SK-N-SH (cell line): ENCODE data around the gene ZNF785. TPM values are rescaled to one million over a fixed set of nuclear protein-coding genes. Genes with fewer than 3 reads are reported as not detected.

Experiments
- CTCF ChIA-PET: fragments of 300-600, 350-600 bp; formaldehyde crosslinking; extraction: SDS; loops from one replicate; lab custom pipeline; 2021; lab: Yijun Ruan, JAX
- POLR2A ChIA-PET: fragments of 350-600 bp; sonication (Branson Sonifier 250); formaldehyde crosslinking; extraction: SDS; loops from one replicate; lab custom pipeline; 2020; ENCODE audit warnings: antibody characterized with exemption, inconsistent platforms; lab: Yijun Ruan, JAX
- DNase-seq: peaks from one replicate; pipeline ENCODE4 v3.0.0; 2012
- H2AFZ ChIP-seq: fragments of 200-600 bp; sonication (generic); 2 replicates; pipeline ENCODE4 v1.8.1; 2016; ENCODE audit warnings: antibody characterized with exemption, mild to moderate bottlenecking, low read depth
- H3F3A ChIP-seq: fragments of 200-600 bp; sonication (generic); replicated peaks from 2 replicates; pipeline ENCODE3; 2016; ENCODE audit warnings: antibody characterized with exemption, mild to moderate bottlenecking; ENCODE audit not compliant: insufficient read depth
- H3K27ac ChIP-seq, 2 experiments: fragments of 200-500 bp in 1 of 2; fragments of 200-600 bp in 1 of 2; sonication (Bioruptor generic) in 1 of 2; sonication (generic), shearing (Covaris generic) in 1 of 2; 2 replicates each; pipeline versions ENCODE4 v1.5.1 to v1.6.1; 2014 to 2016; ENCODE audit warnings: low read depth in 2 of 2, inconsistent platforms in 1 of 2, low read length in 1 of 2, mild to moderate bottlenecking in 1 of 2, mixed read lengths in 1 of 2
- H3K27me3 ChIP-seq: fragments of 200-600 bp; sonication (generic), shearing (Covaris generic); 2 replicates; pipeline ENCODE4 v1.6.1; 2016; ENCODE audit warnings: mixed run types; ENCODE audit not compliant: insufficient read depth
- H3K36me3 ChIP-seq, 2 experiments: fragments of 200-500 bp in 1 of 2; fragments of 200-600 bp in 1 of 2; sonication (Bioruptor generic) in 1 of 2; sonication (generic) in 1 of 2; replicated peaks in 1 of 2; 2 replicates each; pipeline versions ENCODE3 to v1.5.1; 2014 to 2016; ENCODE audit warnings: low read length in 1 of 2, mild to moderate bottlenecking in 1 of 2; ENCODE audit not compliant: insufficient read depth in 2 of 2, control insufficient read depth in 1 of 2
- H3K4me1 ChIP-seq, 2 experiments: fragments of 200-500 bp in 1 of 2; fragments of 200-600 bp in 1 of 2; sonication (Bioruptor generic) in 1 of 2; sonication (generic), shearing (Covaris generic) in 1 of 2; 2 replicates each; pipeline versions ENCODE4 v1.5.1 to v1.6.1; 2014 to 2016; ENCODE audit warnings: low read depth in 1 of 2, low read length in 1 of 2, mixed run types in 1 of 2; ENCODE audit not compliant: insufficient read depth in 2 of 2, control insufficient read depth in 1 of 2
- H3K4me2 ChIP-seq: fragments of 200-600 bp; sonication (generic), shearing (Covaris generic); 2 replicates; pipeline ENCODE4 v1.6.1; 2017; ENCODE audit warnings: mixed run types
- H3K4me3 ChIP-seq, 2 experiments: fragments of 200-500 bp in 1 of 2; fragments of 200-600 bp in 1 of 2; sonication (Bioruptor generic) in 1 of 2; sonication (generic), shearing (Covaris generic) in 1 of 2; 2 replicates each; pipeline versions ENCODE4 v1.5.1 to v1.8.1; 2014 to 2016; ENCODE audit warnings: low read depth in 2 of 2, inconsistent platforms in 1 of 2, low read length in 1 of 2, mild to moderate bottlenecking in 1 of 2, mixed read lengths in 1 of 2, moderate library complexity in 1 of 2
- H3K79me2 ChIP-seq: fragments of 200-600 bp; sonication (generic); 2 replicates; pipeline ENCODE4 v1.8.1; 2017; ENCODE audit warnings: mild to moderate bottlenecking; ENCODE audit not compliant: insufficient read depth
- H3K9ac ChIP-seq: fragments of 200-600 bp; sonication (generic); 2 replicates; pipeline ENCODE4 v1.6.1; 2017; ENCODE audit warnings: mixed run types
- H3K9me2 ChIP-seq: fragments of 200-600 bp; sonication (generic); 2 replicates; pipeline ENCODE4 v1.6.1; 2017; ENCODE audit warnings: mixed run types
- H3K9me3 ChIP-seq: fragments of 200-600 bp; sonication (generic); 2 replicates; pipeline ENCODE4 v1.6.1; 2017; ENCODE audit warnings: mixed run types, mild to moderate bottlenecking, moderate library complexity
- H4K20me1 ChIP-seq: fragments of 200-600 bp; sonication (generic); 2 replicates; pipeline ENCODE4 v1.6.1; 2017; ENCODE audit warnings: mild to moderate bottlenecking, mixed run types; ENCODE audit not compliant: insufficient read depth
- CHD2 ChIP-seq: fragments of 150-350 bp; IDR thresholded peaks from 2 replicates; pipeline ENCODE4 v1.6.1; 2018; ENCODE audit warnings: low read length; ENCODE audit not compliant: partially characterized antibody
- EZH2phosphoT487 ChIP-seq: fragments of 200-600 bp; sonication (generic); IDR thresholded peaks from 2 replicates; pipeline ENCODE4 v1.6.1; 2017; ENCODE audit warnings: low read depth, mixed run types, mild to moderate bottlenecking, antibody characterized with exemption, moderate library complexity, borderline replicate concordance
- FOXM1 ChIP-seq: IDR thresholded peaks from 2 replicates; pipeline ENCODE4 v1.4.0; 2012; ENCODE audit warnings: low read depth, mild to moderate bottlenecking
- JUND ChIP-seq: IDR thresholded peaks from 2 replicates; pipeline ENCODE4 v1.4.0; 2012
- MEF2A ChIP-seq: IDR thresholded peaks from 2 replicates; pipeline ENCODE4 v1.4.0; 2012; ENCODE audit warnings: low read depth, borderline replicate concordance
- NRF1 ChIP-seq: IDR thresholded peaks from 2 replicates; pipeline ENCODE4 v1.6.1; 2012; ENCODE audit warnings: low read depth, mild to moderate bottlenecking, low read length
- TAF1 ChIP-seq: IDR thresholded peaks from 2 replicates; pipeline ENCODE4 v1.6.1; 2012; ENCODE audit warnings: low read depth, mild to moderate bottlenecking, low read length, moderate library complexity, borderline replicate concordance
- TEAD4 ChIP-seq: IDR thresholded peaks from 2 replicates; pipeline ENCODE4 v1.4.0; 2012; ENCODE audit warnings: mild to moderate bottlenecking, borderline replicate concordance; ENCODE audit not compliant: insufficient read depth
- WGBS: methylation state at CpG from one replicate; pipeline ENCODE4 v1.1.6; 2017; ENCODE audit warnings: low lambda C conversion rate; 5-methylcytosine and 5-hydroxymethylcytosine counted together
- polyA plus RNA-seq, 3 experiments: library from polyadenylated mRNA; depleted of rRNA; stranded (reverse); fragments of >200 nt; gene quantifications; 2 replicates each; pipeline ENCODE4 v1.2.3, GENCODE V29; 2012
- TF ChIP-seq, protein P1 (sequence below): IDR thresholded peaks from 2 replicates; pipeline ENCODE4 v1.4.0; 2012; ENCODE audit warnings: low read depth, borderline replicate concordance
- TF ChIP-seq, protein P2 (sequence below): IDR thresholded peaks from 2 replicates; pipeline ENCODE4 v1.4.0; 2012; ENCODE audit warnings: low read depth, borderline replicate concordance
- TF ChIP-seq, protein P3 (sequence below): fragments of 200-600 bp; sonication (generic); IDR thresholded peaks from 2 replicates; pipeline ENCODE4 v1.6.1; 2017; ENCODE audit warnings: antibody characterized with exemption, mild to moderate bottlenecking, moderate library complexity
- TF ChIP-seq, protein P4 (sequence below): IDR thresholded peaks from 2 replicates; pipeline ENCODE4 v1.4.0; 2012; ENCODE audit warnings: low read depth
- TF ChIP-seq, protein P5 (sequence below): fragments of 150-350 bp; IDR thresholded peaks from 2 replicates; pipeline ENCODE4 v1.6.1; 2017; ENCODE audit warnings: antibody characterized with exemption, low read length, low read depth, borderline replicate concordance

Gene ZNF785
- polyA plus RNA-seq, 1 of the 3 experiments (the other 2 are of a cell fraction) = 8.8 TPM

DNA sequence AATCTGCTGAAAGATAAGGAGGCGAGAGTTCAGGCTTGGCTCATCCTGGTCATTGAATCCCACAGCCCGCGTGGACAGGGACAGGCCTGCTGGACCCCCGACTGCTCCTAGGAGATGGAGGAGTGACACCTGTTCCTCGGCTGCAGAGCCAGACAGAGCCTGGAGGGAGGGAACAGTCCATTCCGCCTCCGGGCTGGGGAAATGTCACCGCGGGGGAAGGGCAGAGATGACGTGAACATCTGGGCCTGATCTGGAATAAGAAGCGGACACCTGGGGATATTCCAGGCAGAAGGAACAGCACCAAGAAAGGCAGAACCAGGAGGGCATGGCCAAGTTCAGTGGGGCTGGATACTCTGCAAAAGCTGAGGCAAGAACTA, 52.4 kb downstream of the ZNF785 start:
- TF ChIP-seq, protein P1, sequence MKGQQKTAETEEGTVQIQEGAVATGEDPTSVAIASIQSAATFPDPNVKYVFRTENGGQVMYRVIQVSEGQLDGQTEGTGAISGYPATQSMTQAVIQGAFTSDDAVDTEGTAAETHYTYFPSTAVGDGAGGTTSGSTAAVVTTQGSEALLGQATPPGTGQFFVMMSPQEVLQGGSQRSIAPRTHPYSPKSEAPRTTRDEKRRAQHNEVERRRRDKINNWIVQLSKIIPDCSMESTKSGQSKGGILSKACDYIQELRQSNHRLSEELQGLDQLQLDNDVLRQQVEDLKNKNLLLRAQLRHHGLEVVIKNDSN = no peak
- TF ChIP-seq, all 33 proteins: peak for 0
- H3K79me2 ChIP-seq = peaks cover 16% of the 10 kb centered on the region
- no peak overlapping the region for H2AFZ ChIP-seq
- ChIA-PET POLR2A (no interaction called here), CTCF (interaction anchor here (0.9 to 1.4 kb wide), 3 partner anchors 24 to 103 kb away, joined by 3 to 4 read pairs (median 3); partner anchors contain the start of gene DCTPP1)
- H3K4me3 ChIP-seq = no peak overlapping the region
- no peak overlapping the region for H3K9ac ChIP-seq
- H4K20me1 ChIP-seq = no peaks in the 10 kb centered on the region
- peaks cover 10 to 14% of the 10 kb centered on the region in 2 experiments for H3K36me3 ChIP-seq
- H3K9me2 ChIP-seq = no peaks in the 10 kb centered on the region
- no peaks in the 10 kb centered on the region for H3K9me3 ChIP-seq
- H3K4me1 ChIP-seq = peaks cover 8 to 18% of the 10 kb centered on the region in 2 experiments; a peak in 3 of 4 replicates
- H3K4me2 ChIP-seq = 0 out of 2 replicates have a peak overlapping the region, but pooled peaks have one; percentile 83
- peaks cover 7% of the 10 kb centered on the region for H3F3A ChIP-seq
- 93% methylated on average over 11 of the region's 11 CpGs for WGBS
- no peaks in the 10 kb centered on the region for H3K27me3 ChIP-seq
- no peak for DNase-seq
- H3K27ac ChIP-seq = no peak overlapping the region

DNA sequence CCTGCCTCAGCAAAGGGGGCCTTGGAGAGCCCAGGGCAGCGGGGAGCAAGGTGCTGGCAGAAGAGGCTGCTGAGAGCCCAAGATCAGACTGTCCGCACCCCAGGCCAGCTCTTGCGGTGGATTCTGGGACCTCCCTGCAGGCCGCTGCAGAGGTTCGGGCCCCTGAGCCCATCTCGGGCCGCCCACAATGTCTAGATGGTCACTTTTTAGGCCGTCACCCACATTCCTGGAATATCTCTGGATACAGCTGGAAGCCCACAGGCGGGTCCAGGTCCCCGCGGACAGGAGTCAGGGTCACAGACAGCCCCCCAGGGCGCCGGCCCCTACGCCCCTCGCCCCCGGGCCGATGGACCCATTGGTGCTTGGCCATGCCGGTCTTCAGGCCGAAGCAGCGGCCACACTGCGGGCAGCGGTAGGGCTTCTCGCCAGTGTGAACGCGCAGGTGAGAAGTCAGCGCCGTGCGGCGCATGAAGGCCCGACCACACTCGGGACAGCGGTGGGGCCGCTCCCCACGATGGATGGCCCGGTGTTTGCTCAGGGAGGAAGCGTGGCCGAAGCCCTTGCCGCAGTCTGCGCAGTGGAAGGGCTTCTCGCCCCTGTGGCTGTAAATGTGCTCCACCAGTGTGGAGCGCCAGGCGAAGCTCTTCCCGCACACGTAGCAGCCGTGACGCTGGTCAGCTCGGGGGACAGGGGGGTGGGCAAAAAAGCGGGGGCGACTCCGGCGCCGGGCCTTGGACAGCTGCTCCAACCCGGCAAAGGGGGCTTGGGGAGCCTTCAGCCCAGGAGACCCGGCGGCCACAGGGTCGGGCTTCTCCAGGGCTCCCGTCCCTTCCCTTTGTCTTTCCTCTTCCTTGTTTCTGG, 53.0 kb downstream of the ZNF785 start:
- no peaks in the 10 kb centered on the region for H3K27me3 ChIP-seq
- peaks cover 13 to 24% of the 10 kb centered on the region in 2 experiments for H3K4me1 ChIP-seq
- no peaks in the 10 kb centered on the region for H3K9me3 ChIP-seq
- H3K27ac ChIP-seq = no peak overlapping the region
- POLR2A ChIA-PET = no interaction called here
- H3K9ac ChIP-seq = no peak overlapping the region
- no peak overlapping the region for H3K4me2 ChIP-seq
- no peak for DNase-seq
- peaks cover 7% of the 10 kb centered on the region for H3F3A ChIP-seq
- CTCF ChIA-PET = interaction anchor here (0.7 to 1.4 kb wide), 4 partner anchors 29 to 161 kb away, joined by 3 read pairs; no protein-coding TSS in a partner anchor
- H3K4me3 ChIP-seq = no peak overlapping the region
- no peaks in the 10 kb centered on the region for H4K20me1 ChIP-seq
- TF ChIP-seq, protein P2, sequence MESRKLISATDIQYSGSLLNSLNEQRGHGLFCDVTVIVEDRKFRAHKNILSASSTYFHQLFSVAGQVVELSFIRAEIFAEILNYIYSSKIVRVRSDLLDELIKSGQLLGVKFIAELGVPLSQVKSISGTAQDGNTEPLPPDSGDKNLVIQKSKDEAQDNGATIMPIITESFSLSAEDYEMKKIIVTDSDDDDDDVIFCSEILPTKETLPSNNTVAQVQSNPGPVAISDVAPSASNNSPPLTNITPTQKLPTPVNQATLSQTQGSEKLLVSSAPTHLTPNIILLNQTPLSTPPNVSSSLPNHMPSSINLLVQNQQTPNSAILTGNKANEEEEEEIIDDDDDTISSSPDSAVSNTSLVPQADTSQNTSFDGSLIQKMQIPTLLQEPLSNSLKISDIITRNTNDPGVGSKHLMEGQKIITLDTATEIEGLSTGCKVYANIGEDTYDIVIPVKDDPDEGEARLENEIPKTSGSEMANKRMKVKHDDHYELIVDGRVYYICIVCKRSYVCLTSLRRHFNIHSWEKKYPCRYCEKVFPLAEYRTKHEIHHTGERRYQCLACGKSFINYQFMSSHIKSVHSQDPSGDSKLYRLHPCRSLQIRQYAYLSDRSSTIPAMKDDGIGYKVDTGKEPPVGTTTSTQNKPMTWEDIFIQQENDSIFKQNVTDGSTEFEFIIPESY = no peak
- TF ChIP-seq, protein P3, sequence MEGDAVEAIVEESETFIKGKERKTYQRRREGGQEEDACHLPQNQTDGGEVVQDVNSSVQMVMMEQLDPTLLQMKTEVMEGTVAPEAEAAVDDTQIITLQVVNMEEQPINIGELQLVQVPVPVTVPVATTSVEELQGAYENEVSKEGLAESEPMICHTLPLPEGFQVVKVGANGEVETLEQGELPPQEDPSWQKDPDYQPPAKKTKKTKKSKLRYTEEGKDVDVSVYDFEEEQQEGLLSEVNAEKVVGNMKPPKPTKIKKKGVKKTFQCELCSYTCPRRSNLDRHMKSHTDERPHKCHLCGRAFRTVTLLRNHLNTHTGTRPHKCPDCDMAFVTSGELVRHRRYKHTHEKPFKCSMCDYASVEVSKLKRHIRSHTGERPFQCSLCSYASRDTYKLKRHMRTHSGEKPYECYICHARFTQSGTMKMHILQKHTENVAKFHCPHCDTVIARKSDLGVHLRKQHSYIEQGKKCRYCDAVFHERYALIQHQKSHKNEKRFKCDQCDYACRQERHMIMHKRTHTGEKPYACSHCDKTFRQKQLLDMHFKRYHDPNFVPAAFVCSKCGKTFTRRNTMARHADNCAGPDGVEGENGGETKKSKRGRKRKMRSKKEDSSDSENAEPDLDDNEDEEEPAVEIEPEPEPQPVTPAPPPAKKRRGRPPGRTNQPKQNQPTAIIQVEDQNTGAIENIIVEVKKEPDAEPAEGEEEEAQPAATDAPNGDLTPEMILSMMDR = no peak
- no peak for TF ChIP-seq TAF1
- no peak for TF ChIP-seq NRF1
- no peak for TF ChIP-seq TEAD4
- TF ChIP-seq, protein P1 = no peak
- TF ChIP-seq CHD2 = no peak
- TF ChIP-seq FOXM1 = no peak
- TF ChIP-seq JUND = no peak
- TF ChIP-seq MEF2A = no peak
- TF ChIP-seq, protein P4, sequence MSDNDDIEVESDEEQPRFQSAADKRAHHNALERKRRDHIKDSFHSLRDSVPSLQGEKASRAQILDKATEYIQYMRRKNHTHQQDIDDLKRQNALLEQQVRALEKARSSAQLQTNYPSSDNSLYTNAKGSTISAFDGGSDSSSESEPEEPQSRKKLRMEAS = no peak
- TF ChIP-seq, protein P5, sequence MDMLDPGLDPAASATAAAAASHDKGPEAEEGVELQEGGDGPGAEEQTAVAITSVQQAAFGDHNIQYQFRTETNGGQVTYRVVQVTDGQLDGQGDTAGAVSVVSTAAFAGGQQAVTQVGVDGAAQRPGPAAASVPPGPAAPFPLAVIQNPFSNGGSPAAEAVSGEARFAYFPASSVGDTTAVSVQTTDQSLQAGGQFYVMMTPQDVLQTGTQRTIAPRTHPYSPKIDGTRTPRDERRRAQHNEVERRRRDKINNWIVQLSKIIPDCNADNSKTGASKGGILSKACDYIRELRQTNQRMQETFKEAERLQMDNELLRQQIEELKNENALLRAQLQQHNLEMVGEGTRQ = no peak
- no peak for TF ChIP-seq EZH2phosphoT487
- 99% methylated on average over 10 of the region's 57 CpGs for WGBS
- no peaks in the 10 kb centered on the region for H3K9me2 ChIP-seq
- no peak overlapping the region for H2AFZ ChIP-seq
- H3K36me3 ChIP-seq = peaks cover 10 to 14% of the 10 kb centered on the region in 2 experiments
- peaks cover 16% of the 10 kb centered on the region for H3K79me2 ChIP-seq
